ENCODE measurements around the gene POU3F1.

The POU3F1 gene

GRCh38 chr1:38062361-38063288 is 16.0 kb upstream of the POU3F1 start:
- H3K4me2 ChIP-seq (ENCODE audit: low read length) = no peak overlapping the region
- TF ChIP-seq CTCF (IDR thresholded peaks at IDR 0.05; ENCODE audit: low read depth, low read length, poor library complexity, severe bottlenecking) (no peak), EZH2phosphoT487 (IDR thresholded peaks at IDR 0.05; ENCODE audit: borderline replicate concordance, low read length) (no peak)
- H3K4me3 ChIP-seq (ENCODE audit: low read length) = no peak overlapping the region
- H3K79me2 ChIP-seq (ENCODE audit: control insufficient read depth, low read length) = no peaks in the 10 kb centered on the region
- H3K36me3 ChIP-seq (ENCODE audit: control insufficient read depth, low read length) = no peaks in the 10 kb centered on the region
- no peaks in the 10 kb centered on the region for H3K9me2 ChIP-seq (replicated peaks; ENCODE audit: control insufficient read depth, low read length)
- no peaks in the 10 kb centered on the region for H3K4me1 ChIP-seq (ENCODE audit: control insufficient read depth, low read length)
- no peaks in the 10 kb centered on the region for H3F3A ChIP-seq (ENCODE audit: control insufficient read depth, insufficient read depth)
- no peaks in the 10 kb centered on the region for H3K9me3 ChIP-seq (ENCODE audit: control insufficient read depth, insufficient read depth, low read length)
- H3K27me3 ChIP-seq (ENCODE audit: control insufficient read depth, low read length) = peaks cover 11% of the 10 kb centered on the region
- no peak overlapping the region for H3K27ac ChIP-seq (ENCODE audit: low read depth, low read length)
- H4K20me1 ChIP-seq (ENCODE audit: control insufficient read depth, insufficient read depth, low read depth, low read length) = no peaks in the 10 kb centered on the region

- peaks cover 4% of the 10 kb centered on the region; the same call in 1 of the 2 replicates for H3K27me3 ChIP-seq (ENCODE audit: control insufficient read depth, low read length)
- H3K27ac ChIP-seq (ENCODE audit: low read depth, low read length) = no peak overlapping the region
- no peaks in the 10 kb centered on the region for H3K9me2 ChIP-seq (replicated peaks; ENCODE audit: control insufficient read depth, low read length)
- H3F3A ChIP-seq (ENCODE audit: control insufficient read depth, insufficient read depth) = no peaks in the 10 kb centered on the region
- no peaks in the 10 kb centered on the region for H3K4me1 ChIP-seq (ENCODE audit: control insufficient read depth, low read length)
- TF ChIP-seq CTCF (IDR thresholded peaks at IDR 0.05; ENCODE audit: low read depth, low read length, poor library complexity, severe bottlenecking) = no peak
- TF ChIP-seq EZH2phosphoT487 (IDR thresholded peaks at IDR 0.05; ENCODE audit: borderline replicate concordance, low read length) = no peak
- H4K20me1 ChIP-seq (ENCODE audit: control insufficient read depth, insufficient read depth, low read depth, low read length) = no peaks in the 10 kb centered on the region
- no peaks in the 10 kb centered on the region for H3K9me3 ChIP-seq (ENCODE audit: control insufficient read depth, insufficient read depth, low read length)
- H3K79me2 ChIP-seq (ENCODE audit: control insufficient read depth, low read length) = no peaks in the 10 kb centered on the region
- no peak overlapping the region for H3K4me2 ChIP-seq (ENCODE audit: low read length)
- H3K36me3 ChIP-seq (ENCODE audit: control insufficient read depth, low read length) = no peaks in the 10 kb centered on the region
- H3K4me3 ChIP-seq (ENCODE audit: low read length) = no peak overlapping the region
Observed at GRCh38 chr1:38061883-38062328, 15.3 kb upstream of the POU3F1 start.

GRCh38 chr1:38061290-38061689 is 14.7 kb upstream of the POU3F1 start:
- no peak overlapping the region for H3K4me3 ChIP-seq (ENCODE audit: low read length)
- no peak overlapping the region for H3K27ac ChIP-seq (ENCODE audit: low read depth, low read length)
- H3F3A ChIP-seq (ENCODE audit: control insufficient read depth, insufficient read depth) = no peaks in the 10 kb centered on the region
- peaks cover 3% of the 10 kb centered on the region; the same call in 1 of the 2 replicates for H3K27me3 ChIP-seq (ENCODE audit: control insufficient read depth, low read length)
- H3K4me1 ChIP-seq (ENCODE audit: control insufficient read depth, low read length) = no peaks in the 10 kb centered on the region
- H3K9me2 ChIP-seq (replicated peaks; ENCODE audit: control insufficient read depth, low read length) = no peaks in the 10 kb centered on the region
- TF ChIP-seq CTCF (IDR thresholded peaks at IDR 0.05; ENCODE audit: low read depth, low read length, poor library complexity, severe bottlenecking) = no peak
- no peaks in the 10 kb centered on the region for H3K36me3 ChIP-seq (ENCODE audit: control insufficient read depth, low read length)
- H3K79me2 ChIP-seq (ENCODE audit: control insufficient read depth, low read length) = no peaks in the 10 kb centered on the region
- no peaks in the 10 kb centered on the region for H3K9me3 ChIP-seq (ENCODE audit: control insufficient read depth, insufficient read depth, low read length)
- no peaks in the 10 kb centered on the region for H4K20me1 ChIP-seq (ENCODE audit: control insufficient read depth, insufficient read depth, low read depth, low read length)
- no peak overlapping the region for H3K4me2 ChIP-seq (ENCODE audit: low read length)
